ENCODE results near the gene PET117.

- TF ChIP-seq TAF1 (IDR thresholded peaks at IDR 0.05; ENCODE audit: borderline replicate concordance, insufficient read depth, low read length) (no peak), POLR2AphosphoS5 (IDR thresholded peaks at IDR 0.05; ENCODE audit: low read depth, low read length) (no peak)
- TF ChIP-seq, protein P1, sequence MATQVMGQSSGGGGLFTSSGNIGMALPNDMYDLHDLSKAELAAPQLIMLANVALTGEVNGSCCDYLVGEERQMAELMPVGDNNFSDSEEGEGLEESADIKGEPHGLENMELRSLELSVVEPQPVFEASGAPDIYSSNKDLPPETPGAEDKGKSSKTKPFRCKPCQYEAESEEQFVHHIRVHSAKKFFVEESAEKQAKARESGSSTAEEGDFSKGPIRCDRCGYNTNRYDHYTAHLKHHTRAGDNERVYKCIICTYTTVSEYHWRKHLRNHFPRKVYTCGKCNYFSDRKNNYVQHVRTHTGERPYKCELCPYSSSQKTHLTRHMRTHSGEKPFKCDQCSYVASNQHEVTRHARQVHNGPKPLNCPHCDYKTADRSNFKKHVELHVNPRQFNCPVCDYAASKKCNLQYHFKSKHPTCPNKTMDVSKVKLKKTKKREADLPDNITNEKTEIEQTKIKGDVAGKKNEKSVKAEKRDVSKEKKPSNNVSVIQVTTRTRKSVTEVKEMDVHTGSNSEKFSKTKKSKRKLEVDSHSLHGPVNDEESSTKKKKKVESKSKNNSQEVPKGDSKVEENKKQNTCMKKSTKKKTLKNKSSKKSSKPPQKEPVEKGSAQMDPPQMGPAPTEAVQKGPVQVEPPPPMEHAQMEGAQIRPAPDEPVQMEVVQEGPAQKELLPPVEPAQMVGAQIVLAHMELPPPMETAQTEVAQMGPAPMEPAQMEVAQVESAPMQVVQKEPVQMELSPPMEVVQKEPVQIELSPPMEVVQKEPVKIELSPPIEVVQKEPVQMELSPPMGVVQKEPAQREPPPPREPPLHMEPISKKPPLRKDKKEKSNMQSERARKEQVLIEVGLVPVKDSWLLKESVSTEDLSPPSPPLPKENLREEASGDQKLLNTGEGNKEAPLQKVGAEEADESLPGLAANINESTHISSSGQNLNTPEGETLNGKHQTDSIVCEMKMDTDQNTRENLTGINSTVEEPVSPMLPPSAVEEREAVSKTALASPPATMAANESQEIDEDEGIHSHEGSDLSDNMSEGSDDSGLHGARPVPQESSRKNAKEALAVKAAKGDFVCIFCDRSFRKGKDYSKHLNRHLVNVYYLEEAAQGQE (IDR thresholded peaks at IDR 0.05; ENCODE audit: insufficient read depth in 1 of 2, low read depth in 2 of 2, low read length in 2 of 2), result no peak
Measured at GRCh38 chr20:18132663-18133062, 5.0 kb upstream of the PET117 start.
